H1 (cell line): ENCODE data around the gene PTGIS. TPM values are rescaled to one million over a fixed set of nuclear protein-coding genes. Genes with fewer than 3 reads are reported as not detected.

Experiments
- polyA plus RNA-seq, 7 experiments: library from polyadenylated mRNA; depleted of rRNA in 3 of 7; stranded (reverse) in 5 of 7; unstranded in 2 of 7; fragments of >200 nt in 5 of 7; fragments of 200-250 nt in 2 of 7; gene quantifications; 1 replicate in 5 of 7; 2 replicates in 1 of 7; 4 replicates in 1 of 7; pipeline versions ENCODE4 v1.2.1 to v1.2.3, GENCODE V29; 2011 to 2013; ENCODE audit warnings: missing spikeins in 2 of 7, mixed read lengths in 2 of 7
- total RNA-seq: library from RNA; stranded (reverse); fragmentation: NEBNext Ultra II Directional; extraction: Animal tissue kit (Norgen Biotek cat#: 25700); gene quantifications from 2 replicates; pipeline ENCODE4 v1.2.1, GENCODE V29; 2021
- TF ChIP-seq, protein P1 (sequence below): fragments of 300-600 bp; sonication (generic); IDR thresholded peaks from 2 replicates; pipeline ENCODE4 v1.7.1; 2012; ENCODE audit warnings: low read length, moderate library complexity, mild to moderate bottlenecking, inconsistent platforms; ENCODE audit not compliant: insufficient replicate concordance

PTGIS gene
- total and polyA plus RNA-seq, 2 of the 8 experiments (the other 6 are each of a cell fraction or from before 2014, with no cell fraction given): 29.9 to 35.5 TPM

DNA sequence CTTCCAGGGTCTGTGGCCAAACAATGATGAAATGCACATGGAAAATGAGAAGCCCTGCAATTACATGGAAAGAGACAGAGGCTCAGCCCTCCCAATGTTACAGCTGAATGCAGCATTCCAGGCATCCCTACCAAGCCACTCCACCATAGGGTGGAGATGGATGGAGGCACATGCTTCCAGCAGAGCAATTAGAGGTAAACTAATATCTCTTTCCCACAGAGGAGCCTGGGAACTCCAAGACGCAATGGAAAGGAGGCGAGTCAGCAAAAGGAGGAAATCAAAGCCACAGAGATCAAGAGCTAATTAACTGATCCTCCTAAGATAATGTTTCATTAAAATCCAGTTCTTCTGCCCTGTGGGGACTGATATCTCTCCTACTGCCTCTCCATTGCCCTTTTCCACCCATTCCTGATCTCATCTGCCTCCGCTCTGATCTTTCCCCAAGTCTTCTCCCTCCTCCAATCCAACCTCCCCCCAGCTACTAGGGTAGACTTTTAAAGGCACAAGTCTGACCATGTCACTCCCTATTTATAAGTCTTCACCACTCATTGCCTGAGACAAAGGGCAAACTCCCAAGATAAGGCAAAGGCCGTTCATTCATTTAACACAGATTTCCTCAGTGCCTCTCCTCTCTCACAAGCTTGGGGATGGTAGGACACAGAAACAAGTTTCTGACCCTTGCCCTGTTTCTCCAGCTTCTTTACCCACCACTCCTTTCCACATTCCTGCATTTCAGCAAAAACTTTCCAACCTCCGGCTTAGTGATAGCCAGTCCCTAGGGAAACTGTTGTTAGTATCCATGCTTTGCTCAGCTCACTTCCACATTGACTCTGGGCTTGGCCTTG, 71.2 kb downstream of the PTGIS start (continued):
- TF ChIP-seq, protein P1, sequence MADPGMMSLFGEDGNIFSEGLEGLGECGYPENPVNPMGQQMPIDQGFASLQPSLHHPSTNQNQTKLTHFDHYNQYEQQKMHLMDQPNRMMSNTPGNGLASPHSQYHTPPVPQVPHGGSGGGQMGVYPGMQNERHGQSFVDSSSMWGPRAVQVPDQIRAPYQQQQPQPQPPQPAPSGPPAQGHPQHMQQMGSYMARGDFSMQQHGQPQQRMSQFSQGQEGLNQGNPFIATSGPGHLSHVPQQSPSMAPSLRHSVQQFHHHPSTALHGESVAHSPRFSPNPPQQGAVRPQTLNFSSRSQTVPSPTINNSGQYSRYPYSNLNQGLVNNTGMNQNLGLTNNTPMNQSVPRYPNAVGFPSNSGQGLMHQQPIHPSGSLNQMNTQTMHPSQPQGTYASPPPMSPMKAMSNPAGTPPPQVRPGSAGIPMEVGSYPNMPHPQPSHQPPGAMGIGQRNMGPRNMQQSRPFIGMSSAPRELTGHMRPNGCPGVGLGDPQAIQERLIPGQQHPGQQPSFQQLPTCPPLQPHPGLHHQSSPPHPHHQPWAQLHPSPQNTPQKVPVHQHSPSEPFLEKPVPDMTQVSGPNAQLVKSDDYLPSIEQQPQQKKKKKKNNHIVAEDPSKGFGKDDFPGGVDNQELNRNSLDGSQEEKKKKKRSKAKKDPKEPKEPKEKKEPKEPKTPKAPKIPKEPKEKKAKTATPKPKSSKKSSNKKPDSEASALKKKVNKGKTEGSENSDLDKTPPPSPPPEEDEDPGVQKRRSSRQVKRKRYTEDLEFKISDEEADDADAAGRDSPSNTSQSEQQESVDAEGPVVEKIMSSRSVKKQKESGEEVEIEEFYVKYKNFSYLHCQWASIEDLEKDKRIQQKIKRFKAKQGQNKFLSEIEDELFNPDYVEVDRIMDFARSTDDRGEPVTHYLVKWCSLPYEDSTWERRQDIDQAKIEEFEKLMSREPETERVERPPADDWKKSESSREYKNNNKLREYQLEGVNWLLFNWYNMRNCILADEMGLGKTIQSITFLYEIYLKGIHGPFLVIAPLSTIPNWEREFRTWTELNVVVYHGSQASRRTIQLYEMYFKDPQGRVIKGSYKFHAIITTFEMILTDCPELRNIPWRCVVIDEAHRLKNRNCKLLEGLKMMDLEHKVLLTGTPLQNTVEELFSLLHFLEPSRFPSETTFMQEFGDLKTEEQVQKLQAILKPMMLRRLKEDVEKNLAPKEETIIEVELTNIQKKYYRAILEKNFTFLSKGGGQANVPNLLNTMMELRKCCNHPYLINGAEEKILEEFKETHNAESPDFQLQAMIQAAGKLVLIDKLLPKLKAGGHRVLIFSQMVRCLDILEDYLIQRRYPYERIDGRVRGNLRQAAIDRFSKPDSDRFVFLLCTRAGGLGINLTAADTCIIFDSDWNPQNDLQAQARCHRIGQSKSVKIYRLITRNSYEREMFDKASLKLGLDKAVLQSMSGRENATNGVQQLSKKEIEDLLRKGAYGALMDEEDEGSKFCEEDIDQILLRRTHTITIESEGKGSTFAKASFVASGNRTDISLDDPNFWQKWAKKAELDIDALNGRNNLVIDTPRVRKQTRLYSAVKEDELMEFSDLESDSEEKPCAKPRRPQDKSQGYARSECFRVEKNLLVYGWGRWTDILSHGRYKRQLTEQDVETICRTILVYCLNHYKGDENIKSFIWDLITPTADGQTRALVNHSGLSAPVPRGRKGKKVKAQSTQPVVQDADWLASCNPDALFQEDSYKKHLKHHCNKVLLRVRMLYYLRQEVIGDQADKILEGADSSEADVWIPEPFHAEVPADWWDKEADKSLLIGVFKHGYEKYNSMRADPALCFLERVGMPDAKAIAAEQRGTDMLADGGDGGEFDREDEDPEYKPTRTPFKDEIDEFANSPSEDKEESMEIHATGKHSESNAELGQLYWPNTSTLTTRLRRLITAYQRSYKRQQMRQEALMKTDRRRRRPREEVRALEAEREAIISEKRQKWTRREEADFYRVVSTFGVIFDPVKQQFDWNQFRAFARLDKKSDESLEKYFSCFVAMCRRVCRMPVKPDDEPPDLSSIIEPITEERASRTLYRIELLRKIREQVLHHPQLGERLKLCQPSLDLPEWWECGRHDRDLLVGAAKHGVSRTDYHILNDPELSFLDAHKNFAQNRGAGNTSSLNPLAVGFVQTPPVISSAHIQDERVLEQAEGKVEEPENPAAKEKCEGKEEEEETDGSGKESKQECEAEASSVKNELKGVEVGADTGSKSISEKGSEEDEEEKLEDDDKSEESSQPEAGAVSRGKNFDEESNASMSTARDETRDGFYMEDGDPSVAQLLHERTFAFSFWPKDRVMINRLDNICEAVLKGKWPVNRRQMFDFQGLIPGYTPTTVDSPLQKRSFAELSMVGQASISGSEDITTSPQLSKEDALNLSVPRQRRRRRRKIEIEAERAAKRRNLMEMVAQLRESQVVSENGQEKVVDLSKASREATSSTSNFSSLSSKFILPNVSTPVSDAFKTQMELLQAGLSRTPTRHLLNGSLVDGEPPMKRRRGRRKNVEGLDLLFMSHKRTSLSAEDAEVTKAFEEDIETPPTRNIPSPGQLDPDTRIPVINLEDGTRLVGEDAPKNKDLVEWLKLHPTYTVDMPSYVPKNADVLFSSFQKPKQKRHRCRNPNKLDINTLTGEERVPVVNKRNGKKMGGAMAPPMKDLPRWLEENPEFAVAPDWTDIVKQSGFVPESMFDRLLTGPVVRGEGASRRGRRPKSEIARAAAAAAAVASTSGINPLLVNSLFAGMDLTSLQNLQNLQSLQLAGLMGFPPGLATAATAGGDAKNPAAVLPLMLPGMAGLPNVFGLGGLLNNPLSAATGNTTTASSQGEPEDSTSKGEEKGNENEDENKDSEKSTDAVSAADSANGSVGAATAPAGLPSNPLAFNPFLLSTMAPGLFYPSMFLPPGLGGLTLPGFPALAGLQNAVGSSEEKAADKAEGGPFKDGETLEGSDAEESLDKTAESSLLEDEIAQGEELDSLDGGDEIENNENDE: no peak
